ENCODE data around the gene RAD51B. TPM values are rescaled to one million over a fixed set of nuclear protein-coding genes. Genes with fewer than 3 reads are reported as not detected.

The RAD51B gene
- total RNA-seq, 1 experiment from 2014 or later: 16.7 TPM

DNA sequence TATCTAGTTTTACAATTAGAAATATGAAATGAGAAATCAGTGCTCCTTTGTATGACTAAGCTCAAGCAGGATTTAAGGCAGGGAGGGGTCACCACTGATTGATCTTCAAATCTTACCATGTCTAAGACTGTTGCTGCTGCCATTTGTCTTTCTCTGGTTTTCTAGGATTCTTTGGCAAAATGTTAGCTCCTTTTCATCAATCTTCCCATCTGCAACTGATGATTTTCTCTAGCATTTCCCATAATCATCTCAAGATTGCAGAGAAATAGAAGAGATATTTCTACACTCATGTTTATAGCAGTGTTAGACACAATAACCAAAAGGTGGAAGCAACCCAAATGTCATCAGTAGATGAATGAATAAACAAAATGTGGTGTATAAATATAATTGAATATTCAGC, 175.0 kb downstream of the RAD51B start:
- Mint-ChIP-seq H3K27ac (no peak overlapping the region), H3K36me3 (ENCODE audit: insufficient read depth in 1 of 3, low read depth in 3 of 3) (peaks cover 0 to 2% (median 0%) of the 10 kb centered on the region in 3 experiments; a peak in 1 of 7 replicates), H3K4me1 (peaks cover 0 to 2% of the 10 kb centered on the region in 2 experiments; a peak in 1 of 4 replicates), H3K4me3 (no peak overlapping the region), H3K9me3 (no peaks in the 10 kb centered on the region), H3K27me3 (ENCODE audit: low read depth) (no peaks in the 10 kb centered on the region)
- H3K79me2 ChIP-seq (ENCODE audit: insufficient read depth, low read length): no peaks in the 10 kb centered on the region
- no peak overlapping the region for H3K56ac ChIP-seq (ENCODE audit: insufficient read length, low read depth, low read length)
- H3K14ac ChIP-seq (ENCODE audit: insufficient read depth, low read length): no peak overlapping the region
- H3K27me3 ChIP-seq (ENCODE audit: insufficient read depth, low read length): no peaks in the 10 kb centered on the region
- H2BK5ac ChIP-seq (ENCODE audit: insufficient read length, low read length): no peak overlapping the region
- no peak overlapping the region for H4K5ac ChIP-seq (ENCODE audit: insufficient read length, low read depth, low read length)
- no peak overlapping the region for H2BK15ac ChIP-seq (ENCODE audit: low read depth, low read length)
- no peak overlapping the region for H3T11ph ChIP-seq (ENCODE audit: low read length)
- no peak overlapping the region for H2BK120ac ChIP-seq (ENCODE audit: low read depth, low read length, poor library complexity, severe bottlenecking)
- H3K9ac ChIP-seq (ENCODE audit: extremely low read depth, insufficient read length, low read length): no peak overlapping the region
- no peak overlapping the region for H3K4ac ChIP-seq (ENCODE audit: low read depth, low read length)
- H2AK5ac ChIP-seq (ENCODE audit: insufficient read length, low read length): no peak overlapping the region
- no peaks in the 10 kb centered on the region for H3K4me1 ChIP-seq (ENCODE audit: insufficient read depth, low read length)
- H3K23ac ChIP-seq (ENCODE audit: insufficient read length, low read depth, low read length): no peak overlapping the region
- H2BK20ac ChIP-seq (ENCODE audit: low read depth, low read length, poor library complexity, severe bottlenecking): no peak overlapping the region
- no peak overlapping the region for H3K4me2 ChIP-seq (ENCODE audit: insufficient read depth, insufficient read length, low read length)
- H3K23me2 ChIP-seq (ENCODE audit: insufficient read length, low read depth, low read length, poor library complexity, severe bottlenecking): no peaks in the 10 kb centered on the region
- H2BK12ac ChIP-seq (ENCODE audit: insufficient read length, low read depth, low read length): no peak overlapping the region
- H3K27ac ChIP-seq (ENCODE audit: insufficient read length, low read depth, low read length): no peak overlapping the region
- no peaks in the 10 kb centered on the region for H4K20me1 ChIP-seq (ENCODE audit: control insufficient read depth, insufficient read depth, insufficient read length)
- H4K91ac ChIP-seq (ENCODE audit: insufficient read length, low read depth, low read length): no peak overlapping the region
- H4K8ac ChIP-seq (replicated peaks; ENCODE audit: insufficient read length, low read depth, low read length): no peak overlapping the region
- no peaks in the 10 kb centered on the region for H3K9me3 ChIP-seq (ENCODE audit: control insufficient read depth, low read depth, low read length)
- no peak for DNase-seq
- no peak for TF ChIP-seq CTCF (conservative IDR thresholded peaks at IDR 0.05)
- H3K79me1 ChIP-seq (ENCODE audit: insufficient read depth, low read depth, low read length, poor library complexity, severe bottlenecking): no peaks in the 10 kb centered on the region
- H3K18ac ChIP-seq (ENCODE audit: insufficient read length, low read depth, low read length): no peak overlapping the region
- no peak overlapping the region for H2AFZ ChIP-seq (ENCODE audit: low read length)
